GM12874 (cell line): ENCODE data around the gene CSMD2.

Experiments
- TF ChIP-seq, protein P1 (sequence below): IDR thresholded peaks from 2 replicates; pipeline ENCODE4 v1.5.1; 2011; ENCODE audit warnings: low read depth, mild to moderate bottlenecking, control low read depth, low read length, moderate library complexity; ENCODE audit not compliant: insufficient read depth

The CSMD2 gene

DNA sequence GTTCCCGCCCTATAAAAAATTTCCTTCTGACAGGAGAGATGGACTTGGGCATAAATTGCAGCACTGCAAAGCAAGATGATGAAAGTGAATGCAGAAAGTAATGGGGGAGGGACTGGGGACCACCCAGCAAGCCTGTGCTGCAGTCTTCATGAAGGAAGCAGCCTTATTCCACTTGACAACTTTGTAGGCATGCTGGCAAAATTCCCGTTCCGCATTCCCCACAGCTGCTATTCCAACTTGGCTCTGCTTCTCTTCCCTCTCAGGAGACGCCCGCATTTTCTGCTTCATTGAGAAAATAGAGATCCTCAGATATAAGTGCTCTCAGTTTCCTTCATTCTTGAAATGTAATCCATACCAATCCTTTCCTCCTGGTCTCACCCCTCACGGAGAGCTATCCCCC is 298.7 kb downstream of the CSMD2 start:
- TF ChIP-seq, protein P1, sequence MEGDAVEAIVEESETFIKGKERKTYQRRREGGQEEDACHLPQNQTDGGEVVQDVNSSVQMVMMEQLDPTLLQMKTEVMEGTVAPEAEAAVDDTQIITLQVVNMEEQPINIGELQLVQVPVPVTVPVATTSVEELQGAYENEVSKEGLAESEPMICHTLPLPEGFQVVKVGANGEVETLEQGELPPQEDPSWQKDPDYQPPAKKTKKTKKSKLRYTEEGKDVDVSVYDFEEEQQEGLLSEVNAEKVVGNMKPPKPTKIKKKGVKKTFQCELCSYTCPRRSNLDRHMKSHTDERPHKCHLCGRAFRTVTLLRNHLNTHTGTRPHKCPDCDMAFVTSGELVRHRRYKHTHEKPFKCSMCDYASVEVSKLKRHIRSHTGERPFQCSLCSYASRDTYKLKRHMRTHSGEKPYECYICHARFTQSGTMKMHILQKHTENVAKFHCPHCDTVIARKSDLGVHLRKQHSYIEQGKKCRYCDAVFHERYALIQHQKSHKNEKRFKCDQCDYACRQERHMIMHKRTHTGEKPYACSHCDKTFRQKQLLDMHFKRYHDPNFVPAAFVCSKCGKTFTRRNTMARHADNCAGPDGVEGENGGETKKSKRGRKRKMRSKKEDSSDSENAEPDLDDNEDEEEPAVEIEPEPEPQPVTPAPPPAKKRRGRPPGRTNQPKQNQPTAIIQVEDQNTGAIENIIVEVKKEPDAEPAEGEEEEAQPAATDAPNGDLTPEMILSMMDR: no peak

DNA sequence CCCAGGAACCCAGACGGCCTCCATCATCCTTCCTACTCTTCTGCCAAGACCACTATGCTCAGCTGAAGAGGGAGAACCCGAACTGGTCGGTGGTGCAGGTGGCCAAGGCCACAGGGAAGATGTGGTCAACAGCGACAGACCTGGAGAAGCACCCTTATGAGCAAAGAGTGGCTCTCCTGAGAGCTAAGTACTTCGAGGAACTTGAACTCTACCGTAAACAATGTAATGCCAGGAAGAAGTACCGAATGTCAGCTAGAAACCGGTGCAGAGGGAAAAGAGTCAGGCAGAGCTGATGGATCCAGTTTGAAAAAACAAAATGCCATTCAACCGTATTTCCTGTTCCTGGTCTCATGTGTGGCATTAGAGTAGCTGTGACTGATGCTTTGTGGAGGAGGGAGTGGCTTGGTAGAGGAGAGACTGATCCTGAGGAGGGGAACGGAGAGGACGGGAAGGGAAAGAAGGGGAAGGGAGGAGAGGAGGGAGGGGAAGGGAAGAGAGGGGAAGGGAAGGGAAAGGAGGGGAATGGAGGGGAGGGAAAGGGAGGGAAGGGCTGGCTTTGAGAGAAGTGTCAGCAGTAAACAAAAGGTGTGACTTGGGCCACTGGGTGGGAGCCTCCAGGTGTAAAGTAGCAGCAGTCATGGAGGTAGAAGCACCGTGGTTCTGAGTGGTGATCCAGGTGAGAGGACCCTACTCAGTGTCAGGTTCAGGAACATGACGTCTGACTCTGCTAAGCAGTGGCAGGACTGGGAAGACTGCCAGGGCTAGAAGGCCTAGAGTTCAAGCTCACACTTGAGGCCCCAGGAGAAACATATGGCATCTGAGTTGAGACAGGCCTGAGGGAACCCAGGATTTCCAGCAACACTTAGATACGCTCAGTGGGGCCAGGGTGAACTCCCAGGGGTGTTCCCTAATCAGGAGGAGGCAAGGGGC is 300.3 kb downstream of the CSMD2 start:
- TF ChIP-seq, protein P1: no peak

DNA sequence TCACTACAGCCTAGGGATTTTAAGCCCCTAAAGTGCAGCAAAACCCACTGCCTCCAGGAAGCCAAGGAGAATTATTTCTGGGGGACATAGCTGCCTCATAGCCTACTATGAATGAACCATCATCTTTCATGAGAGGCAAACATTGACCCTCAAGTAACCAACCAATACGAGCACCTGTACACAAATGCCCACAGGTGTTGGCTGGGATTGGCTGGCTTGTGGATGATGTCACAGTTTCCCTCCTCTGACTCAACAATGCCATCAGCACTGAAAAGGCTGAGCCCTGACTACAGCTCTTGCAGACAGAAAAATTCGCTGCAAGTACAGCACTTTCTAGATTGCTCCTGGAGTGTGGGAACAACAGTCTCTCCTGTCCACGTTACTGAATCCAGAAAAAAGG is 301.3 kb downstream of the CSMD2 start, which contains the start of gene HMGB4:
TSS of gene HMGB4 (plus strand) at position 301 of the 400 bp plus-strand sequence. CDS start 113 bp downstream, outside the sequence.
- TF ChIP-seq, protein P1: no peak

DNA sequence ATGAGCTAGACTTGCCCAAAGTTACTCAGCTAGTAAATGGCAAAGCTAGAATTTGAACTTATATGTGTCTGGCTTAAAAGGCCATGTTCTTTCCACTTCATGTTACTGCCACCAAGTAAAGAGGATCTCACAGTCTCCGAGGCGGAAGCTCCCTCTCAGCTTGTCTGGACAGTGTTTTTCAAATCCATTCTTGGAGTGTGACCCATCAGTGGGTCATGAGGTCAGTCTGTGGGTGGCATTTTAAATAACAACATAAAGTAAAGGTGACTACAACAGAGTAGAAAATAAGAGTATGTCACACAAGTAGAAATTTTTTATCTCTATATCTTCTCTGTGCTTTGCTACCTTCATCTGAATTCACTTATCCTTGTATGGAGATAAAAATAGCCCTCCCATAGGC is 304.4 kb downstream of the CSMD2 start:
- TF ChIP-seq, protein P1: no peak

DNA sequence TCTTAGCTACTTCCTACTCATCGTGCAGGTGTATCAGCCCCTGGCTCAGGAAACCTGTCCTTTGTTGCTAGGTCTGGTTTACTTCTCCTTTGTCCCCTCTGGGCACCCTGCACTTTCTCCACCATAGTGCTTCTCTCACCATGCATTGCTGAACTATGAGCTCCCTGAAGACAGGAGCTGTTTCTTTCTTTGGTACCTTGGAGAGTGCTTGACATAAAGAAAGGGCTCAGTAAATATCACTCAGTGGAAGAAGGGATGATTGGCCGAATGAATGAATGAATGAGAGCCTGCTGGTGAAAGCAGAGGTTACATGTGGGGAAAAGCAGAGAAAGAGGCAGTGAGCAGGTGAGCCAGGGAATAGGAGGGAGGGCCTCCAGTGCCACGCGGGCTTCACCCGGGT is 310.9 kb downstream of the CSMD2 start:
- TF ChIP-seq, protein P1: no peak

DNA sequence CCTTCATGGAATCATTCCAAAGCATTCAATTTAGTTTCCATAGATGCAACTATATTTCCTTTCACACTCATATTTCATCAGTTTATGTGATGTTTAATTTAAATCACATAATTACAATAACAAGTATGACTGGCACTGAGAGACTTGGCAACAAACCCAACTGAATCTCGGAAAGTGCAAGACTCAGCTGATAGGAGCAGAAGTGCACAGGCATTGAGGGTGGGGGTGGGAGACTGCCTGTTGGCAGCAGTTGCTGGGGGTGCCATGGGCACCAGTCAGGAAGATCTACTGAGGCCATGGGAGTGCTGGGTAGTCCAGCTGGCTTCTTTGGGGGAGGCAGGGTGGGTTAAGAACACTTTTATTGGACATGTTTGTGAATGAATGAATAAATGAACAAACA is 311.6 kb downstream of the CSMD2 start:
- TF ChIP-seq, protein P1: no peak

DNA sequence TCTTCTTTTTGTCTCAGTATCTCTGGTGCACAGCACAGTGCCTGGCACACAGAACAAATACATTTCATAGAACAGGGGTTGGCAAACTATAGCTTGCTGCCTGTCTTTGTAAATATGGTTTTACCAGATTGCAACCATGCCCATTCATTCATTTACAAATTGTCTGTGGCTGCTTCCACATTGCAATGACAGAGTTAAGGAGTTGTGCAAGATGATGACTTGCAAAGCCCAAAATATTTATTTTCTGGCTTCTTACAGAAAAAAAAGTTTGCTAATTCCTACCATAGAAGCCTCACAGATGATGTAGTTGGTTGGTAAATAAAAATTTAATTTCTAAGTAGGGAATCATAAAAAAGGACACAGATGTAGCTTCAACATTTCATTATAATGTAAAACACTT is 312.3 kb downstream of the CSMD2 start:
- TF ChIP-seq, protein P1: no peak
